ACC112 (cell line): ENCODE results near the gene MRPL37.
A peak's percentile ranks its signal among the peaks of the same experiment; 100 is the strongest.

ENCODE experiments used
- H2AFZ ChIP-seq: fragments of 200-600 bp; sonication (generic); one replicate; pipeline ENCODE4 v1.6.0; 2017; ENCODE audit warnings: antibody characterized with exemption, low read length; ENCODE audit not compliant: unreplicated experiment
- H3K27ac ChIP-seq: fragments of 200-600 bp; sonication (generic); 2 replicates; pipeline ENCODE4 v1.5.1; 2014; ENCODE audit warnings: low read depth, mild to moderate bottlenecking, antibody characterized with exemption, low read length, moderate library complexity
- H3K27me3 ChIP-seq: fragments of 200-600 bp; sonication (generic); 2 replicates; pipeline ENCODE4 v1.6.1; 2014; ENCODE audit warnings: mild to moderate bottlenecking, antibody characterized with exemption, low read length, moderate library complexity, mixed read lengths; ENCODE audit not compliant: insufficient read depth
- H3K36me3 ChIP-seq: fragments of 200-600 bp; sonication (generic); 2 replicates; pipeline ENCODE4 v1.6.1; 2016; ENCODE audit warnings: mild to moderate bottlenecking, antibody characterized with exemption, low read length, moderate library complexity, mixed read lengths; ENCODE audit not compliant: insufficient read depth
- H3K4me1 ChIP-seq: fragments of 200-600 bp; sonication (generic); one replicate; pipeline ENCODE4 v1.6.1; 2016; ENCODE audit warnings: low read length, mixed read lengths; ENCODE audit not compliant: insufficient read depth, unreplicated experiment, control insufficient read depth
- H3K4me3 ChIP-seq: fragments of 200-600 bp; sonication (generic); 2 replicates; pipeline ENCODE4 v1.5.1; 2014; ENCODE audit warnings: mild to moderate bottlenecking, low read depth, low read length
- H3K79me2 ChIP-seq: fragments of 200-600 bp; sonication (generic); one replicate; pipeline ENCODE4 v1.6.0; 2016; ENCODE audit warnings: low read length; ENCODE audit not compliant: control insufficient read depth, unreplicated experiment, insufficient read depth

The MRPL37 gene

DNA sequence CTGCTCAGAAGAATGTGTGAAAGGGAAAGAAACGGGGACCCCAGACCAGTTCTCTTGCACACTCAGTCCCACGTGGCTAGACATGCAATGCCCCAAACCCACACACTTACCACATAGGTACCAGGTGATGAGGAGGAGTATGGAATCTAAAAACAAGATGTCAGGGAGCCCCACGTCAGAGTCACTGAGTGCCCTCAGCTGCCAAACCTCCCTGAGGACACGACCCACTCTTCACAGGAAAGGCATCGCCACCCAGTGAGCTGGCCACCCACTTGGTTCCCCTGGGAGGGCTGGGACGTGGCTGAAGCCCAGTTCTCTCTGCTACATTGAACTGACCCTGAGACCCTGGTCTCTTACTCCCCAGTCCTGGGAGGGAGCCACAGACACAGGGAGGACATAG lies 41.4 kb downstream of the MRPL37 start:
- Histone ChIP-seq H2AFZ (no peak overlapping the region), H3K36me3 (no peaks in the 10 kb centered on the region), H3K4me1 (peaks cover 7% of the 10 kb centered on the region), H3K27ac (no peak overlapping the region), H3K79me2 (no peaks in the 10 kb centered on the region), H3K4me3 (no peak overlapping the region), H3K27me3 (no peaks in the 10 kb centered on the region)

- H3K4me3 ChIP-seq = no peak overlapping the region
- H3K4me1 ChIP-seq = peaks cover 7% of the 10 kb centered on the region
- H2AFZ ChIP-seq = no peak overlapping the region
- no peaks in the 10 kb centered on the region for H3K36me3 ChIP-seq
- H3K27ac ChIP-seq = no peak overlapping the region
- no peaks in the 10 kb centered on the region for H3K79me2 ChIP-seq
- no peaks in the 10 kb centered on the region for H3K27me3 ChIP-seq
These were observed 43.1 kb downstream of the MRPL37 start for GRCh38 chr1:54243022-54243421.

GRCh38 chr1:54244655-54245054 lies 44.7 kb downstream of the MRPL37 start:
- Histone ChIP-seq H3K4me3 (no peak overlapping the region), H3K4me1 (peaks cover 16% of the 10 kb centered on the region), H3K27ac (no peak overlapping the region), H2AFZ (no peak overlapping the region), H3K36me3 (no peaks in the 10 kb centered on the region), H3K79me2 (no peaks in the 10 kb centered on the region), H3K27me3 (no peaks in the 10 kb centered on the region)

- no peak overlapping the region for H3K27ac ChIP-seq
- H3K4me1 ChIP-seq = peaks cover 23% of the 10 kb centered on the region
- H3K79me2 ChIP-seq = no peaks in the 10 kb centered on the region
- H3K27me3 ChIP-seq = no peaks in the 10 kb centered on the region
- H3K36me3 ChIP-seq = no peaks in the 10 kb centered on the region
- no peak overlapping the region for H3K4me3 ChIP-seq
- H2AFZ ChIP-seq = no peak overlapping the region
These were observed 45.5 kb downstream of the MRPL37 start for GRCh38 chr1:54245501-54245900.

DNA sequence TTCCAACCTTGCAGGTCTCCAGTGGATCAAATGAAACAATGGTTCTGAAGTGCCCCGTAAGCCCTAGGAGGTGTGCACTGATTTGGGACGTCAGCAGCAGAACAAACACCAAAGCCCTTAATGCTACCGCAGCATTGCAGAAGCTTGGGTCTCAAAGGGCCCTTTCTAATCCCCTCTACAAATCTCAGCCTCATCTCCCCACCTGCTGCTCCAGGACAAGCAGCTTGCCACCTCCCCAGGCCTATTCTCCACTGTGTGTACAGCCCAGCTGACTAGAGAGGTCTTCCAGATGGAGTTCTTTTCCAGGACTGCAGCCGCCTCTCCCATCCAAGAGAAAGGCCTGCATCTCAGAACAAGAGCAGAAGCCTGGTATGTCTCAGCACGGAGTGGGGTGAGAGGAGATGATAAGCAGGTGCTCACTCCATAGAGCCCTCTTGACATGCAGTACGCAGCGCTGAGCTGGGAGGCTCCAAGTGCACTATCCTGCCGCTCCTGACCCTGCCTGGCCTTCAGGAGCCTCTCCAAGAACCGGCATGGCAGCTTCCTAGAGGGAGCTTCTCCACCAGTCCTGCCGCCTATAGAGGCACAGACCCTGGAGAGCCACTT lies 46.3 kb downstream of the MRPL37 start:
- Histone ChIP-seq H3K4me3 (no peak overlapping the region), H3K79me2 (no peaks in the 10 kb centered on the region), H2AFZ (no peak overlapping the region), H3K4me1 (peaks cover 27% of the 10 kb centered on the region), H3K36me3 (no peaks in the 10 kb centered on the region), H3K27me3 (no peaks in the 10 kb centered on the region), H3K27ac (no peak overlapping the region)

DNA sequence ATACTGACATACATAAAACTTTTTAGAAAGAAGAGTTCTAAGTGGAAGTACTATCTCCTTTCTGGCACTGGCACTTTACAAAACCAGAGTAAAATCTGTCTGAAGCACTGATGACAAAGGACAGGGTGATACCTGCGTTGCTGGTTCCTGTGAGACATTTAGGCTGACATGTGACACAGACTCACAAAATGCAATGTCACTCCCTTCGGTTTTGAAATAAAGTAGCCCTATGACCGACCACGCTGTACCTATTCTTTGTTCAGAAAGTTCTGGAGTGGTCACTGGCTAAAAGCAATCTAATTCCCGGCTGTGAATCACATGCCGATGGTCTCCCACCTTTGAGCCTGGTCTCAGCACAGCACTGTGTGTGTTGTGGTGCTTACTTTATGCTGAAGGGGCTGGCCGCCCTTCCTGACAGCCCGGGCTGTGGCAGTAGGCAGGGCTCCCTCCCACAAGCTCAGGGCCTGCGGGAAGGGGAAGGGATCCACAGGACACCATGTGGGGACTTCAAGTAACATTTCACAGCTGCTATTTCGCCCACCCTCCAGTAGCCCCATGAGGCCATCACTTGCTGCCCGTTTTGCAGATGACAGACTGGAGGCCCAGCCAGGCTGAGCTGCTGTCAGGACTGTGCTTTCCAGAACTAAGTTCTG lies 48.0 kb downstream of the MRPL37 start:
- H3K36me3 ChIP-seq = no peaks in the 10 kb centered on the region
- no peak overlapping the region for H3K27ac ChIP-seq
- no peak overlapping the region for H3K4me3 ChIP-seq
- peaks cover 29% of the 10 kb centered on the region for H3K4me1 ChIP-seq
- H2AFZ ChIP-seq = no peak overlapping the region
- H3K79me2 ChIP-seq = no peaks in the 10 kb centered on the region
- no peaks in the 10 kb centered on the region for H3K27me3 ChIP-seq

GRCh38 chr1:54248966-54249365 lies 49.0 kb downstream of the MRPL37 start:
- H2AFZ ChIP-seq = no peak overlapping the region
- no peaks in the 10 kb centered on the region for H3K27me3 ChIP-seq
- H3K27ac ChIP-seq = peak overlapping the region; percentile 35; the same call in 1 of the 2 replicates
- H3K36me3 ChIP-seq = no peaks in the 10 kb centered on the region
- H3K4me1 ChIP-seq = peaks cover 37% of the 10 kb centered on the region
- H3K79me2 ChIP-seq = no peaks in the 10 kb centered on the region
- no peak overlapping the region for H3K4me3 ChIP-seq

GRCh38 chr1:54249819-54250435 lies 50.0 kb downstream of the MRPL37 start:
- Histone ChIP-seq H3K79me2 (no peaks in the 10 kb centered on the region), H3K36me3 (no peaks in the 10 kb centered on the region), H3K4me1 (peaks cover 45% of the 10 kb centered on the region)

GRCh38 chr1:54250670-54251069 lies 50.7 kb downstream of the MRPL37 start:
- no peaks in the 10 kb centered on the region for H3K79me2 ChIP-seq
- no peaks in the 10 kb centered on the region for H3K27me3 ChIP-seq
- H3K4me1 ChIP-seq = peaks cover 52% of the 10 kb centered on the region
- no peak overlapping the region for H3K4me3 ChIP-seq
- no peaks in the 10 kb centered on the region for H3K36me3 ChIP-seq
- no peak overlapping the region for H3K27ac ChIP-seq
- H2AFZ ChIP-seq = no peak overlapping the region

More at GRCh38 chr1:54249819-54250435, 50.0 kb downstream of the MRPL37 start:
- Histone ChIP-seq H3K4me3 (no peak overlapping the region), H3K27me3 (no peaks in the 10 kb centered on the region), H2AFZ (no peak overlapping the region), H3K27ac (peak overlapping the region; percentile 47)

DNA sequence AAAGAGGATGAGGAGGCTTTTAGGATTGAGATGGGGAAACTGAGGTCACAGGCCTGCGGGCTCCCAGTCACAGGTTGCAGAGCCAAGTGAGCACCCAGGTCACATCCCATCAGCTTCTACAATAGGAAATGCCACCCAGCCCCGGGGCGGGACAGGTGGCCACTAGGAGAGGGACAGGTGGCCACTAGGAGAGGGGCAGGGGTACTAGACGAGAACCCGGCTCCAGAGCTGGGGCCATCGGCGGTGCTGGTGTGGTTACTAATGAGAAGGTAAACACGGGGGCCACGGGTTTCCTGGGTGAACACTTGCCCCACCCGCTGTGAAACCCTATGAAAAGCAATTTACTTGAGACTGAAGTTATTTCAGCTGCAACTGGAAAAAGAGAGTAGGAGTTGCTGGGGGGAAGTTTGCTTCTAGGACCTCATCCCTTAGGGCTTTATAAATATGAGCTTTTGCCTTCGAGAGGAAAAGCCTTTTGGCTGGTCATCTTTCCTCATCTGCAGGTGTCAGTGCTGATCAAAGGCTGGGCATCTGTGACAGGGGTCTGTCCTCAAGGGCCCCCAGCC lies 52.5 kb downstream of the MRPL37 start:
- Histone ChIP-seq H3K79me2 (no peaks in the 10 kb centered on the region), H3K36me3 (no peaks in the 10 kb centered on the region), H3K4me3 (no peak overlapping the region), H2AFZ (no peak overlapping the region), H3K27me3 (no peaks in the 10 kb centered on the region), H3K4me1 (peaks cover 52% of the 10 kb centered on the region), H3K27ac (no peak overlapping the region)
